NCI-H510A treated with DMSO at 0.1 percent for 48 hours (cell line): ENCODE results near the gene DDOST.
A peak's percentile ranks its signal among the peaks of the same experiment; 100 is the strongest.
"Not testable (repeated sequence)": the region's sequence is repeated elsewhere in the genome, so short reads cannot be mapped to it uniquely, and the experiment has no call there.

Experiments used
- DNase-seq: peaks from one replicate; lab custom pipeline; 2025; lab: John Stamatoyannopoulos, UW

DDOST gene

DNA sequence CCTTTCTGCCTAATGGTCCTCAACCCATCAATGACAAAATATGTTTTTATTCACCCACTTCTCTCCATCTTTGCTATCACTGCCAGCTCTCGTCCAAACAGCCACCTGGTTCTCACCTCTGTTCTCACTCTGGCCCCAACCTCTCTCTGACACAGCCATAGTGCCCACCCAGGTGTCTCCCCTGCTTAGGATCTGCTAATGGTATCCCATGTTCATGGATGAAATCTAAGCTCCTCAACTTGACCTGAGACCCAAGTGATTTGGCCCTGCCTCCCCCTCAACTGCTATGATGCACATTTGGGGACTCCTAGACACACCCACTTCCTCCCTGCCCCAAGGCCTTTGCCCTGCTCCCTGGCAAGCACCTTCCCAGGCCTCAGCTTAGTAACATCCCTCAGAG, 30.7 kb upstream of the DDOST start:
- DNase-seq = no peak

GRCh38 chr1:20689645-20690056, 28.5 kb upstream of the DDOST start:
- no peak for DNase-seq

- DNase-seq = no peak
Measured at GRCh38 chr1:20686883-20687725, 25.9 kb upstream of the DDOST start.

- no peak for DNase-seq
Measured at GRCh38 chr1:20685741-20686140, 24.6 kb upstream of the DDOST start.

GRCh38 chr1:20685099-20685662, 24.0 kb upstream of the DDOST start:
- no peak for DNase-seq

DNA sequence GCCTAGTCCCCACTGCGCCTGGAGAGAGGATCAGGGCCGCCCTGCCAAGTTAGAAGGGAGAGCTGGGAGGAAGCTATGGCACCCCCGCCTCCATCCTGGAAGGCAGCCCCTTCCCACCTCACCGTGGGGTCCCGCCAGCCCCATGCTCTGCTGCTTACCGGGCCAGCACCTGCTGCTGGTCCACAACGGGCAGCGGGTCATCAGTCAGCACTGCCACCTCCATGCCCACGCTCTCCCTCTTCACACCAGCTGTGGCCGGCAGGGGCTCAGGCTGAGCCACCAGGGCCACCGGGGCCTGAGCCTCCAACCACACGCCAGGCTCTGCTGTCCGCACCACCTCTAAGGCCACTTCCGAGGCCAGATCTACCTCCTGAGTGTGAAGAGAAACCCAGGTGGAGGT, 23.5 kb upstream of the DDOST start:
- DNase-seq = no peak

DNA sequence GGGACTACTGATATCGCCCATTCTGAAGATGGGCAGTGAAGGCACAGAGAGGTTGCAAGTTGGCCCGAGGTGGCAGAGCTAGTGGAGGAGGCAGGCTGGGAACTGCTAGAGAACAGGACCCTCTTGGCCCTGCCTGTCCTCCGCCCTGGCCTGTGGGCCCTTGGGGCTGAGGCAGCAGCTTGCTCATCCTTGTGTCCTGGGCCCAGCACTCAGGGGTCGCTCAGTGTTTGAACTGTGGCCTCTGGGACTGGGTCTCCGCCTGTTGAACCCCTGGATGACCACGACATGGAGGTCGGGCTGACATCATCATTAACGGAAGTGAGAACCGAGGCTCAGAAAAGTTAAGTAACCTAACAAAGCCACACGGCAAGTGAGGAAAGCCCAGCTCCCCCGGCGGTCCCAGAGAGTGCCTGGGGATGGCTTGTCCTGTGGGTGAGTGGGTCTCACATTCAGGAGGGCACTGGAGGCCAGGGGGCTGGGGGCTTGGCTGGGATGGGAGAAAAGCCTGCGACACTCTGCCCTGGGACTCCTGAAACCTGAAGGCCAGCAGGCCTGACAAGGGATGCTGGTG, 23.0 kb upstream of the DDOST start:
- no peak for DNase-seq

- no peak for DNase-seq
Measured at GRCh38 chr1:20683614-20684013, 22.4 kb upstream of the DDOST start.

DNA sequence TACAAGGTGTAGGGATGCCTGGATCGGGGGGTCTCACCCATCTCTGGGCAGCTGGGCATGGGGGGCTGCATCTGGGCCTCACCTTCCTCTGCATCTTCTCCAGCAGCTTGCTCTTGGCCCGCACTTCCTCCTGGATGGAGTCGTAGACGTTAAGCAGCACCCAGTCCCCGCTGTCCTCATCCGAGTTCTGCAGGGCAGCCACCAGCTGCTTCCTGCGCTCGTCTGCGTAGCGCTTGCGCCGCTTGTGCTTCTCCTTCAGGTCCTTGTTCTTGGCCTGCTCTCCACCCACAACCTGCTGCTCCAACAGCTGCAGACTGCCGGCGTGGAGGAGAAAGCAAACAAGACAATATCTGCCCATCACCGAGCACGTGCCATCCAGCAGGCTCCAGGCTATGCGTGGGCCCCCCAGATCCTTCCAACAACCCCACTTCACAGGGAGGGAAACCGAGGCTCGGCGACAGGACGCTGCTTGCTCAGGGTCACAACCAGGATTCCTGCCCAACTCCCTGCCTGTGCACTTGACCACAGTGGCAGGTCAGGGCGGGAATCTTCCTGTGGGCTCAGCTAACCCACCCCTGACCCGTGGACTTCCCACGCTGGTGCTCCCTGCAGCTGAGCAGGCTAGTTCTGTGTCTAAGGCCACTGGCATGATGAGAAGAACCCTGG, 21.5 kb upstream of the DDOST start:
- peak; percentile 94 for DNase-seq

DNA sequence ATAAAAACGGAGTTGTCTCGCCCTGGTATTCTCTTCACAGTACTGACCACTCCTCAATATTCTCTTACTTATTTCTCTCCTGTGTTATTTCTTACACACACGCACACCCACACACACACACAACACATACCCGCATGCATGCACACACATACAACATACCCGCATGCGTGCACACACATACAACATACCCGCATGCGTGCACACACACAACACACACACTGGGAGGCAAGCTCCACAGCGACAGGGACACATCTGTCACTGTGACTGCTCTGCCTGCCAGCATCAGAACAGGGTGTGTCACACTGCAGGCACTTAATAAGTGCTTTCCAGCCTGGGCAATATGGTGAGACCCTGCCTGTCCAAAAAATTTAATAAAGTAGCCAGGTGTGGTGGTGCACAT, 20.8 kb upstream of the DDOST start:
- no peak for DNase-seq

DNA sequence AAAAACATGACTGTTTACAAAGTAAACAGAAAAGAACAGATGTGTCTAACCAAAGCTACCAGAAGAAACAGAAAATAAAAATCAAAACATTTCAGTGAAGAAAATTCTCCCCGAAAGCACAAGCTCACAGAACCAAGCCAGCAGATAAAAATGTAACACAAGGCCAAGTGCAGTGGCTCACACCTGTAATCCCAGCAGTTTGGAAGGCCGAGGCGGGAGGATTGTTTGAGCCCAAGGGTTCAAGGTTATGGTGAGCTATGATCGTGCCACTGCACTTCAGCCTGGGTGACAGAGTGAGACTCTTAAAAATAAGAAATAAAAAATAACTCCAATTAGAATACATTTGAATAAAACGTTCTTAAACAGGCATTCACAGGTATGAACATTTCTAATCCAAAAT, 19.1 kb upstream of the DDOST start:
- DNase-seq = no peak

DNA sequence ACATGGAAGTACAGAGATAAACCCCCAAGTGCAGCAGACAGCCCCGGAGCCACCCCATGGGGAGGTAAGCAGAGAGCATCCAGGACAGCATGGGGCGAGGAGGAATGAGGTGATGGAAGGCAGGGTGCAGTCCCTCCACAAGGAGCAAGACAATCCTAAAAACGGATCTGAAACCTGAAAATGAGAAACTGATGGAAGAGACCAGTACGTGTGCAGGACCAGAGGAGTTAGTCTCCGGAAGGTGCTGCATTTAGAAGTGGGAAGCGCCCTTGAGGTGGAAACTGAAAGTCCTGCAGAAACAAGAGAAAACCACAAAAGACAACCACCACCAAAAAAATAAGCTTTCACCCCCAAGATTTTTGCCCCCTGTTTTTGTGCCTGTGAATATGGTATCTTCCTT, 17.4 kb upstream of the DDOST start:
- DNase-seq = no peak

GRCh38 chr1:20673626-20674025, 12.5 kb upstream of the DDOST start:
- DNase-seq = not testable (repeated sequence)

GRCh38 chr1:20672265-20672632, 11.1 kb upstream of the DDOST start:
- no peak for DNase-seq

DNA sequence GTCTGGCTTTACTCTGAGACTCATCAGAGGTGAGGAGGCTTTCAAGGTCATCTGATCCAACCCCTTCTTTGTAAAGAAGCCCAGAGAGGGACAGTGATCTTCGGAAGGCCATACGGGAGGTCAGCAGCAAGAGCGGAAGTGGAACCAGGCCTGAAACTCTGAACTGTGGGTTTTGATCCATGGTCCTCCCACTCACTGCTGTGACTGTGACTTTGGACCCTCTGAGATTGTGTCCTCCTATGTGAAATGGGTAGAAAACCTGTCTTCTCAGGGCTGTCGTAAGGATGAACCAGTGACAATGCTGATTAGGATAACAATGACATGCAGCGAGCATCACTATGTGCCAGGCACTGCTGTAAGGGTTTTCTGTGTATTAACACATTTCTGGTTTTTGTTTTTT, 9.8 kb upstream of the DDOST start:
- no peak for DNase-seq

- no peak for DNase-seq
Measured at GRCh38 chr1:20668581-20668980, 7.4 kb upstream of the DDOST start.

GRCh38 chr1:20666804-20667203, 5.6 kb upstream of the DDOST start:
- peak; percentile 25 for DNase-seq

GRCh38 chr1:20666146-20666545, 5.0 kb upstream of the DDOST start:
- no peak for DNase-seq

DNA sequence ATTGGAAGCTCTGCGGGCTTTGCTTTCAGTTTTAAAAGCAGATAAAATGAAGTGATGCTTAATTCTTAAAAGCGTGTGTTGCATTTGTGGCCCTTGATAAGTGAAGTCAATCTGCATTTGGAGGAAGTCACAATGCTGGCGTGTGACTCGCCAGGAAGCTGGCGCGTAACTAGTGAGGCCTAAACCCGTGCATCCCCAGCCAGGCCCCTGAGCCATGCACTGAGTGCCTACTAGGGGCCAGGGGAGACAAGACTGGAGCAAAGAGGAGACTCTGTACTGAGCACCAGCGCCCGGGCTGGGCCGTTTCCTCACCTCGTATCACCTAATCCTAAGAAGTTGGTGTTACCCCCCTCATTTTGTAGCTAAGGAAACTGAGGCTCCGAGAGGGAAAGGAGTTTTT, 4.6 kb upstream of the DDOST start:
- no peak for DNase-seq

DNA sequence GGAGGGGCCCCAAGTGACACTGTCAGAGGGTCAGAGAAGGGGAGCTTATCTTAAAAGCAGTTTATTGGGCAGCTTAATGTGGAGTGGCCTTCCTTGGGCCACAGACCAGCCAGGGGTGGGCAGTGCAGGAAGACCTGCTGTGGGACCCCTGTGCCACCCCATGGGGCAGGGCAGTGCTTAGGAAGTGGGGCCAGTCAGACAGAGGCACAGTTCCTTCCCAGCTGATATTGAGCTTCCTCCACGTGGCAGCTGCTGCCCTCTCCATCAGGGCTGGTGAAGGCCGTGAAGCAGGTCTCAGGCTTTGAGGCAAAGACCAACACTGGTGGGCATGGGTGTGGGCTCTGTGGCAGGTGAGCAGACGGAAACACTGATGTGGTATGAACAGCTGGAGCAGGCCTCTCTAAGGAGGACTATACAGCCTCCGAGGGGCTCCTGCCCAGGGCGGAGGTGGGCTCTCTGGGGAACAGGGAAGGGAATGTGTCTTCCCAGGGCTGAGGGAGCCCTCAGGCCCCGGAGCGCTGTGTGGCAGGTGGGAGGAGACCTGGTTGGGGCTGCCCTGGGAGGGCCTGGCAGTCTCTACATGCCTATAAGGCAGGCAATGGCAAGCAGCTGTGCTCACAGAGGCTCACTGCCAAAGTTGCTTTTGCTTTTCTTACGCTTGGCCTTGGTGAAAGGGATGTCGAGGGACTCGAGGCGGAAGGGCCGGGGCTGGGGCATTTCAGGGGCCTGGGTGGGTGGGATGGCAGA, 3.0 kb upstream of the DDOST start:
- no peak for DNase-seq

- no peak for DNase-seq
Measured at GRCh38 chr1:20663365-20663764, 2.2 kb upstream of the DDOST start.

- no peak for DNase-seq
Measured at GRCh38 chr1:20662110-20662475, 924 bp upstream of the DDOST start.

DNA sequence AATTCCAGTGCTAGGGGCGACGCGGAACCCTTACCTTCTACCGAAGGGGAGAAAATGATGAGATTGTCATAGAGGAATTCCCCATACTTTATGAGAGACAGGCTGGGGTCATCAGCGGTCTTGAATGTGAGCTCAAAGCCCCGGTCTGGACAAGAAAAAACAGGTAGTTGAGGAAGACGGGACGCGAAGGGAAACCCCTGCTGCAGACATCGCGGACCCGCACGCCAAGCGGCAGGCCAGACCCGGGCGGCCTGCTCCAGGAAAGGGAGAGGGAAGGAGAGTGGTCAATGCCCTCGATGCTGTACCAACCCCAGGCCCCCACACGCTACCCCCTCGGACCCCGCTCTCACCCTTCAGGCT, 342 bp downstream of the DDOST start:
- DNase-seq = no peak
